SK-N-SH (cell line): ENCODE results near the gene RPL37A. TPM values are rescaled to one million over a fixed set of nuclear protein-coding genes. Genes with fewer than 3 reads are reported as not detected.

ENCODE experiments used
- CTCF ChIA-PET: fragments of 300-600, 350-600 bp; formaldehyde crosslinking; extraction: SDS; loops from one replicate; lab custom pipeline; 2021; lab: Yijun Ruan, JAX
- POLR2A ChIA-PET: fragments of 350-600 bp; sonication (Branson Sonifier 250); formaldehyde crosslinking; extraction: SDS; loops from one replicate; lab custom pipeline; 2020; ENCODE audit warnings: antibody characterized with exemption, inconsistent platforms; lab: Yijun Ruan, JAX
- DNase-seq: peaks from one replicate; pipeline ENCODE4 v3.0.0; 2012
- H2AFZ ChIP-seq: fragments of 200-600 bp; sonication (generic); 2 replicates; pipeline ENCODE4 v1.8.1; 2016; ENCODE audit warnings: antibody characterized with exemption, mild to moderate bottlenecking, low read depth
- H3F3A ChIP-seq: fragments of 200-600 bp; sonication (generic); replicated peaks from 2 replicates; pipeline ENCODE3; 2016; ENCODE audit warnings: antibody characterized with exemption, mild to moderate bottlenecking; ENCODE audit not compliant: insufficient read depth
- H3K27ac ChIP-seq, 2 experiments: fragments of 200-500 bp in 1 of 2; fragments of 200-600 bp in 1 of 2; sonication (Bioruptor generic) in 1 of 2; sonication (generic), shearing (Covaris generic) in 1 of 2; 2 replicates each; pipeline versions ENCODE4 v1.5.1 to v1.6.1; 2014 to 2016; ENCODE audit warnings: low read depth in 2 of 2, inconsistent platforms in 1 of 2, low read length in 1 of 2, mild to moderate bottlenecking in 1 of 2, mixed read lengths in 1 of 2
- H3K27me3 ChIP-seq: fragments of 200-600 bp; sonication (generic), shearing (Covaris generic); 2 replicates; pipeline ENCODE4 v1.6.1; 2016; ENCODE audit warnings: mixed run types; ENCODE audit not compliant: insufficient read depth
- H3K36me3 ChIP-seq, 2 experiments: fragments of 200-500 bp in 1 of 2; fragments of 200-600 bp in 1 of 2; sonication (Bioruptor generic) in 1 of 2; sonication (generic) in 1 of 2; replicated peaks in 1 of 2; 2 replicates each; pipeline versions ENCODE3 to v1.5.1; 2014 to 2016; ENCODE audit warnings: low read length in 1 of 2, mild to moderate bottlenecking in 1 of 2; ENCODE audit not compliant: insufficient read depth in 2 of 2, control insufficient read depth in 1 of 2
- H3K4me1 ChIP-seq, 2 experiments: fragments of 200-500 bp in 1 of 2; fragments of 200-600 bp in 1 of 2; sonication (Bioruptor generic) in 1 of 2; sonication (generic), shearing (Covaris generic) in 1 of 2; 2 replicates each; pipeline versions ENCODE4 v1.5.1 to v1.6.1; 2014 to 2016; ENCODE audit warnings: low read depth in 1 of 2, low read length in 1 of 2, mixed run types in 1 of 2; ENCODE audit not compliant: insufficient read depth in 2 of 2, control insufficient read depth in 1 of 2
- H3K4me2 ChIP-seq: fragments of 200-600 bp; sonication (generic), shearing (Covaris generic); 2 replicates; pipeline ENCODE4 v1.6.1; 2017; ENCODE audit warnings: mixed run types
- H3K4me3 ChIP-seq, 2 experiments: fragments of 200-500 bp in 1 of 2; fragments of 200-600 bp in 1 of 2; sonication (Bioruptor generic) in 1 of 2; sonication (generic), shearing (Covaris generic) in 1 of 2; 2 replicates each; pipeline versions ENCODE4 v1.5.1 to v1.8.1; 2014 to 2016; ENCODE audit warnings: low read depth in 2 of 2, inconsistent platforms in 1 of 2, low read length in 1 of 2, mild to moderate bottlenecking in 1 of 2, mixed read lengths in 1 of 2, moderate library complexity in 1 of 2
- H3K79me2 ChIP-seq: fragments of 200-600 bp; sonication (generic); 2 replicates; pipeline ENCODE4 v1.8.1; 2017; ENCODE audit warnings: mild to moderate bottlenecking; ENCODE audit not compliant: insufficient read depth
- H3K9ac ChIP-seq: fragments of 200-600 bp; sonication (generic); 2 replicates; pipeline ENCODE4 v1.6.1; 2017; ENCODE audit warnings: mixed run types
- H3K9me2 ChIP-seq: fragments of 200-600 bp; sonication (generic); 2 replicates; pipeline ENCODE4 v1.6.1; 2017; ENCODE audit warnings: mixed run types
- H3K9me3 ChIP-seq: fragments of 200-600 bp; sonication (generic); 2 replicates; pipeline ENCODE4 v1.6.1; 2017; ENCODE audit warnings: mixed run types, mild to moderate bottlenecking, moderate library complexity
- H4K20me1 ChIP-seq: fragments of 200-600 bp; sonication (generic); 2 replicates; pipeline ENCODE4 v1.6.1; 2017; ENCODE audit warnings: mild to moderate bottlenecking, mixed run types; ENCODE audit not compliant: insufficient read depth
- CHD2 ChIP-seq: fragments of 150-350 bp; IDR thresholded peaks from 2 replicates; pipeline ENCODE4 v1.6.1; 2018; ENCODE audit warnings: low read length; ENCODE audit not compliant: partially characterized antibody
- CTCF ChIP-seq: fragments of 200-600 bp; sonication (generic); IDR thresholded peaks from 2 replicates; pipeline ENCODE4 v1.6.1; 2017; ENCODE audit warnings: antibody characterized with exemption, mild to moderate bottlenecking, moderate library complexity
- EP300 ChIP-seq, 2 experiments: IDR thresholded peaks; 2 replicates each; pipeline versions ENCODE4 v1.4.0 to v1.6.1; 2012; ENCODE audit warnings: borderline replicate concordance in 1 of 2, low read depth in 1 of 2, low read length in 1 of 2
- EZH2phosphoT487 ChIP-seq: fragments of 200-600 bp; sonication (generic); IDR thresholded peaks from 2 replicates; pipeline ENCODE4 v1.6.1; 2017; ENCODE audit warnings: low read depth, mixed run types, mild to moderate bottlenecking, antibody characterized with exemption, moderate library complexity, borderline replicate concordance
- FOXM1 ChIP-seq: IDR thresholded peaks from 2 replicates; pipeline ENCODE4 v1.4.0; 2012; ENCODE audit warnings: low read depth, mild to moderate bottlenecking
- JUND ChIP-seq: IDR thresholded peaks from 2 replicates; pipeline ENCODE4 v1.4.0; 2012
- MEF2A ChIP-seq: IDR thresholded peaks from 2 replicates; pipeline ENCODE4 v1.4.0; 2012; ENCODE audit warnings: low read depth, borderline replicate concordance
- NRF1 ChIP-seq: IDR thresholded peaks from 2 replicates; pipeline ENCODE4 v1.6.1; 2012; ENCODE audit warnings: low read depth, mild to moderate bottlenecking, low read length
- RCOR1 ChIP-seq: fragments of 150-350 bp; IDR thresholded peaks from 2 replicates; pipeline ENCODE4 v1.6.1; 2017; ENCODE audit warnings: antibody characterized with exemption, low read length
- REST ChIP-seq: IDR thresholded peaks from 2 replicates; pipeline ENCODE4 v1.6.1; 2012; ENCODE audit warnings: mild to moderate bottlenecking, low read depth, low read length, moderate library complexity
- RFX5 ChIP-seq: IDR thresholded peaks from 2 replicates; pipeline ENCODE4 v1.6.1; 2012; ENCODE audit warnings: mild to moderate bottlenecking, improper control_type of control experiment, low read length
- SIN3A ChIP-seq: IDR thresholded peaks from 2 replicates; pipeline ENCODE4 v1.6.1; 2012; ENCODE audit warnings: low read depth, mild to moderate bottlenecking, low read length, moderate library complexity, borderline replicate concordance
- SMC3 ChIP-seq: IDR thresholded peaks from 2 replicates; pipeline ENCODE4 v1.6.1; 2012; ENCODE audit warnings: low read depth, low read length, improper control_type of control experiment
- TAF1 ChIP-seq: IDR thresholded peaks from 2 replicates; pipeline ENCODE4 v1.6.1; 2012; ENCODE audit warnings: low read depth, mild to moderate bottlenecking, low read length, moderate library complexity, borderline replicate concordance
- TEAD4 ChIP-seq: IDR thresholded peaks from 2 replicates; pipeline ENCODE4 v1.4.0; 2012; ENCODE audit warnings: mild to moderate bottlenecking, borderline replicate concordance; ENCODE audit not compliant: insufficient read depth
- USF1 ChIP-seq: IDR thresholded peaks from 2 replicates; pipeline ENCODE4 v1.4.0; 2012; ENCODE audit warnings: low read depth, borderline replicate concordance
- USF2 ChIP-seq: fragments of 150-350 bp; IDR thresholded peaks from 2 replicates; pipeline ENCODE4 v1.6.1; 2017; ENCODE audit warnings: antibody characterized with exemption, low read length, low read depth, borderline replicate concordance
- YY1 ChIP-seq: IDR thresholded peaks from 2 replicates; pipeline ENCODE4 v1.4.0; 2012; ENCODE audit warnings: low read depth, mild to moderate bottlenecking
- ZBTB33 ChIP-seq: IDR thresholded peaks from 2 replicates; pipeline ENCODE4 v1.4.0; 2012; ENCODE audit warnings: low read depth, borderline replicate concordance
- WGBS: methylation state at CpG from one replicate; pipeline ENCODE4 v1.1.6; 2017; ENCODE audit warnings: low lambda C conversion rate; 5-methylcytosine and 5-hydroxymethylcytosine counted together
- polyA plus RNA-seq, 3 experiments: library from polyadenylated mRNA; depleted of rRNA; stranded (reverse); fragments of >200 nt; gene quantifications; 2 replicates each; pipeline ENCODE4 v1.2.3, GENCODE V29; 2012
- TF ChIP-seq, protein P1 (sequence below): fragments of 150-350 bp; IDR thresholded peaks from 2 replicates; pipeline ENCODE4 v1.6.1; 2016; ENCODE audit warnings: mild to moderate bottlenecking, low read depth, low read length

Gene RPL37A
- polyA plus RNA-seq, 1 of the 3 experiments (the other 2 are of a cell fraction): 2,018 TPM

- CTCF ChIA-PET: no interaction called here
- WGBS: 78% methylated on average over 5 of the region's 5 CpGs
Measured at GRCh38 chr2:216548901-216549331, 50.3 kb downstream of the RPL37A start.

More at GRCh38 chr2:216548901-216549331, 50.3 kb downstream of the RPL37A start:
- no peak for TF ChIP-seq YY1
- TF ChIP-seq FOXM1: no peak
- no peak for TF ChIP-seq SIN3A
- TF ChIP-seq, protein P1, sequence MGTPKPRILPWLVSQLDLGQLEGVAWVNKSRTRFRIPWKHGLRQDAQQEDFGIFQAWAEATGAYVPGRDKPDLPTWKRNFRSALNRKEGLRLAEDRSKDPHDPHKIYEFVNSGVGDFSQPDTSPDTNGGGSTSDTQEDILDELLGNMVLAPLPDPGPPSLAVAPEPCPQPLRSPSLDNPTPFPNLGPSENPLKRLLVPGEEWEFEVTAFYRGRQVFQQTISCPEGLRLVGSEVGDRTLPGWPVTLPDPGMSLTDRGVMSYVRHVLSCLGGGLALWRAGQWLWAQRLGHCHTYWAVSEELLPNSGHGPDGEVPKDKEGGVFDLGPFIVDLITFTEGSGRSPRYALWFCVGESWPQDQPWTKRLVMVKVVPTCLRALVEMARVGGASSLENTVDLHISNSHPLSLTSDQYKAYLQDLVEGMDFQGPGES: no peak
- no peak for TF ChIP-seq SMC3
- TF ChIP-seq EP300 (IDR thresholded peaks at IDR 0.05; ENCODE audit: borderline replicate concordance in 1 of 2, low read depth in 1 of 2, low read length in 1 of 2): no peak
- no peak for TF ChIP-seq EZH2phosphoT487
- TF ChIP-seq USF2: no peak
- no peak for TF ChIP-seq ZBTB33
- no peak for TF ChIP-seq USF1
- no peak for TF ChIP-seq JUND
- no peak for TF ChIP-seq NRF1
- no peak for TF ChIP-seq CTCF
- TF ChIP-seq REST: no peak
- no peak for TF ChIP-seq RFX5
- TF ChIP-seq TEAD4: no peak
- no peak for TF ChIP-seq RCOR1
- no peak for TF ChIP-seq MEF2A
- TF ChIP-seq TAF1: no peak
- TF ChIP-seq CHD2: no peak
- DNase-seq: no peak
- Histone ChIP-seq H3K9ac (no peak overlapping the region), H3K27me3 (no peaks in the 10 kb centered on the region), H3F3A (peaks cover 49% of the 10 kb centered on the region), H3K36me3 (no peaks in the 10 kb centered on the region), H3K4me1 (peaks cover 3 to 71% of the 10 kb centered on the region in 2 experiments; a peak in 3 of 4 replicates), H2AFZ (no peak overlapping the region), H3K27ac (no peak overlapping the region), H3K4me3 (no peak overlapping the region), H3K4me2 (no peak overlapping the region), H3K9me3 (no peaks in the 10 kb centered on the region), H3K79me2 (no peaks in the 10 kb centered on the region), H3K9me2 (no peaks in the 10 kb centered on the region), H4K20me1 (no peaks in the 10 kb centered on the region)
- POLR2A ChIA-PET: no interaction called here
